Sigmoid colon (tissue), 7 donors: ENCODE measurements around the gene MMP20. TPM values are rescaled to one million over a fixed set of nuclear protein-coding genes. Genes with fewer than 3 reads are reported as not detected.

Source experiments
- DNase-seq: peaks from one replicate; pipeline ENCODE4 v3.0.0-alpha.2; 2019
- H3K27ac ChIP-seq, 4 donors: fragments of 200-600 bp; sonication (generic); one replicate each; pipeline ENCODE4 v1.5.1; 2016 to 2019; ENCODE audit warnings: mild to moderate bottlenecking in 1 of 4
- H3K27me3 ChIP-seq, 3 donors: fragments of 200-600 bp; sonication (generic); one replicate each; pipeline ENCODE4 v1.5.1; 2019; ENCODE audit warnings: mild to moderate bottlenecking in 1 of 3
- H3K36me3 ChIP-seq, 4 donors: fragments of 200-600 bp; sonication (generic); one replicate each; pipeline ENCODE4 v1.5.1; 2016 to 2019
- H3K4me1 ChIP-seq, 4 donors: fragments of 200-600 bp; sonication (generic); one replicate each; pipeline ENCODE4 v1.5.1; 2017 to 2019
- H3K4me3 ChIP-seq, 4 donors: fragments of 200-600 bp; sonication (generic); one replicate each; pipeline ENCODE4 v1.5.1; 2017 to 2019; ENCODE audit warnings: mild to moderate bottlenecking in 2 of 4, moderate library complexity in 1 of 4
- H3K9me3 ChIP-seq, 4 donors: fragments of 200-600 bp in 3 of 4; sonication (generic) in 3 of 4; one replicate each; pipeline versions ENCODE4 v1.5.1 to v1.6.1; 2013 to 2019
- EP300 ChIP-seq, 4 donors: sonication (generic); formaldehyde crosslinking; IDR thresholded peaks; one replicate each; pipeline ENCODE4 v1.6.1; 2017; ENCODE audit warnings: antibody characterized with exemption in 4 of 4
- POLR2A ChIP-seq, 2 donors: fragments of 450-650 bp; IDR thresholded peaks; one replicate each; pipeline ENCODE4 v1.6.1; 2016; ENCODE audit warnings: antibody characterized with exemption in 2 of 2, mild to moderate bottlenecking in 2 of 2, moderate library complexity in 2 of 2
- POLR2AphosphoS5 ChIP-seq, 4 donors: sonication (generic); formaldehyde crosslinking; IDR thresholded peaks; one replicate each; pipeline ENCODE4 v1.6.1; 2017; ENCODE audit warnings: antibody characterized with exemption in 4 of 4
- WGBS, 2 donors: extraction: QIAGEN DNeasy Blood & Tissue Kit; methylation state at CpG; one replicate each; pipeline ENCODE4 v1.1.7; 2013; 5-methylcytosine and 5-hydroxymethylcytosine counted together
- intact Hi-C: fragments of 100-400 bp; cut with DNase I; formaldehyde crosslinking; loops from one replicate; pipeline ENCODE4 v1.15.1; 2023
- polyA plus RNA-seq, 3 donors: library from polyadenylated mRNA; stranded (reverse); fragments of 200-250 nt; gene quantifications; one replicate each; pipeline ENCODE4 v1.2.3, GENCODE V29; 2013
- total RNA-seq, 4 donors: library from RNA; depleted of rRNA; stranded (reverse); fragments of >200 nt; gene quantifications; one replicate each; pipeline ENCODE4 v1.1.0, GENCODE V29; 2016
- TF ChIP-seq, protein P1 (sequence below), 4 experiments: fragments of 450-650 bp in 3 of 4; fragments of 200-600 bp in 1 of 4; IDR thresholded peaks; one replicate each; pipeline ENCODE4 v1.5.1; 2016 to 2019; ENCODE audit warnings: antibody characterized with exemption in 4 of 4, mild to moderate bottlenecking in 3 of 4, moderate library complexity in 2 of 4
- donor health status: healthy with polysubstance abuse.
- donor health status: Bipolar disorder and iron deficiency.
- donor health status: healthy.

The MMP20 gene
- total and polyA plus RNA-seq, 7 donors, result not detected

DNA sequence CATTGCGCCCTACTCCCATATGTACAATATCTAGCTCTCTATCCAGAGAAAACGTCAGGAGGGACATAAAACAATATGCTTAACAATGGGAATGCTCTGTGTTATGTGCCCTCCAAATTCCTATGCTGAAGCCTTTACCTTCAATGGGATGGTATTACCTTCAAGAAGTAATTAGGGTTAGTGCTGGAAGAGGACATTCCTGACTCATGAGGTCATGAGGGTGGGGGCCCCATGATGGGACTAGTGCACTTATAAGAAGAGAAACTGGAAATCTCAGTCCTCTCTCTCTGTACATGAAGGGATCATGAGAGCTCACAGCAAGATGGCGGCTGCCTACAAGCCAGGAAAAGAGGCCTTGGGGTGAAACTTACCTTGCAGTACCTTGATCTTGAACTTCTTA, 20.3 kb downstream of the MMP20 start:
- 89 to 90% methylated on average over 3 of the region's 3 CpGs for WGBS, 2 donors
- no peaks in the 10 kb centered on the region for H3K36me3 ChIP-seq
- H3K4me1 ChIP-seq, result peaks cover 0 to 13% (median 6%) of the 10 kb centered on the region in 4 donors
- H3K4me3 ChIP-seq, result no peak overlapping the region
- TF ChIP-seq, protein P1, sequence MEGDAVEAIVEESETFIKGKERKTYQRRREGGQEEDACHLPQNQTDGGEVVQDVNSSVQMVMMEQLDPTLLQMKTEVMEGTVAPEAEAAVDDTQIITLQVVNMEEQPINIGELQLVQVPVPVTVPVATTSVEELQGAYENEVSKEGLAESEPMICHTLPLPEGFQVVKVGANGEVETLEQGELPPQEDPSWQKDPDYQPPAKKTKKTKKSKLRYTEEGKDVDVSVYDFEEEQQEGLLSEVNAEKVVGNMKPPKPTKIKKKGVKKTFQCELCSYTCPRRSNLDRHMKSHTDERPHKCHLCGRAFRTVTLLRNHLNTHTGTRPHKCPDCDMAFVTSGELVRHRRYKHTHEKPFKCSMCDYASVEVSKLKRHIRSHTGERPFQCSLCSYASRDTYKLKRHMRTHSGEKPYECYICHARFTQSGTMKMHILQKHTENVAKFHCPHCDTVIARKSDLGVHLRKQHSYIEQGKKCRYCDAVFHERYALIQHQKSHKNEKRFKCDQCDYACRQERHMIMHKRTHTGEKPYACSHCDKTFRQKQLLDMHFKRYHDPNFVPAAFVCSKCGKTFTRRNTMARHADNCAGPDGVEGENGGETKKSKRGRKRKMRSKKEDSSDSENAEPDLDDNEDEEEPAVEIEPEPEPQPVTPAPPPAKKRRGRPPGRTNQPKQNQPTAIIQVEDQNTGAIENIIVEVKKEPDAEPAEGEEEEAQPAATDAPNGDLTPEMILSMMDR (IDR thresholded peaks at IDR 0.05), result no peak
- no peak for TF ChIP-seq POLR2AphosphoS5 (IDR thresholded peaks at IDR 0.05)
- no peak for TF ChIP-seq EP300 (IDR thresholded peaks at IDR 0.05)
- no peak for TF ChIP-seq POLR2A (IDR thresholded peaks at IDR 0.05)
- intact Hi-C loops, result no loop called here
- H3K9me3 ChIP-seq, result no peaks in the 10 kb centered on the region
- no peak for DNase-seq
- no peak overlapping the region for H3K27ac ChIP-seq
- no peaks in the 10 kb centered on the region for H3K27me3 ChIP-seq

DNA sequence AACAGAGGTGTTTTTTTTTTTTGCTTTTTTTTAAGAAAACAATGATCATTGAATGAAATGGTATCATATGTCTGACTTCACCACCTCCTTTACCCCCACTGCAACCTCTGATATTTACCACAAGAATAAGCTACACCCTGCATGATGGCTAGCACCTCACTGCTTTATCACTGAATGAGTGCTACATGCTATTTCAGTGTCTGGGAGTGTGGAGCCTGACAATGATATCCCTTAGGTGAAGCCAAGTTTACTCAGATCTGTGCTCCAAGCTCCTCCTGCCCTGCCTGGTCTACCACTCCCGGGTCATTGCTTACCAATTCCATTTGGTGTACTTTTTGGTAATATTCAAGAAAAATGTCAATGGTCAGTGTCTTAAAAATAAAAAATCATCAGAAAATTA, 21.1 kb downstream of the MMP20 start:
- no peaks in the 10 kb centered on the region for H3K9me3 ChIP-seq
- H3K36me3 ChIP-seq, result no peaks in the 10 kb centered on the region
- peak overlapping the region; percentile 45 to 65 (median 58) for H3K27ac ChIP-seq
- intact Hi-C loops, result no loop called here
- H3K4me3 ChIP-seq, result no peak overlapping the region
- no peak for DNase-seq
- H3K27me3 ChIP-seq, result no peaks in the 10 kb centered on the region
- H3K4me1 ChIP-seq, result peaks cover 0 to 19% (median 13%) of the 10 kb centered on the region in 4 donors
- TF ChIP-seq, protein P1 (IDR thresholded peaks at IDR 0.05), result no peak
- TF ChIP-seq POLR2AphosphoS5 (IDR thresholded peaks at IDR 0.05), result no peak
- no peak for TF ChIP-seq EP300 (IDR thresholded peaks at IDR 0.05)
- TF ChIP-seq POLR2A (IDR thresholded peaks at IDR 0.05), result no peak
- 95 to 98% methylated on average over 1 of the region's 1 CpG for WGBS, 2 donors

DNA sequence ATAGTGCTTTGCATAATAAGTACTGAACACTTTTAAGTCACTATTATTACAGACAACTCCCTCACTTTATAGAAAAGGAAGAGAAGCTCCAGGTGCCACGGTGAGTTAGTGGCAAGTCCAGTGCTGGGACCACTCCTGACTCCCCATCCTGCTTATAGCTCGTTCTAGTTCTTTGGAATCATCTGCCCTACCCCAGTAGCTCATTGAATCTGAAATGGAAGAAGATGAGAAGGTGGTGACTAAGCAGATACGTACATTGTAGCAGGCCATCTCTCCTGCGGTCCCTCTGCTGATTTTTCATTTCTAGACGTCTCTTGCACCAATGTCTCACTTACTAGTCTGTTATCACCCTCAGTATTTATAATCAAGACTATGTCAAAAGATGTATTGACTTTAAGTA, 21.6 kb downstream of the MMP20 start:
- no peaks in the 10 kb centered on the region for H3K27me3 ChIP-seq
- no peaks in the 10 kb centered on the region for H3K36me3 ChIP-seq
- no peaks in the 10 kb centered on the region for H3K9me3 ChIP-seq
- no peak overlapping the region for H3K4me3 ChIP-seq
- H3K27ac ChIP-seq, result peak overlapping the region; percentile 45 to 65 (median 58)
- H3K4me1 ChIP-seq, result peaks cover 0 to 19% (median 13%) of the 10 kb centered on the region in 4 donors
- no peak for DNase-seq
- intact Hi-C loops, result no loop called here
- TF ChIP-seq POLR2A (IDR thresholded peaks at IDR 0.05) (no peak), EP300 (IDR thresholded peaks at IDR 0.05) (no peak), POLR2AphosphoS5 (IDR thresholded peaks at IDR 0.05) (no peak)
- TF ChIP-seq, protein P1 (IDR thresholded peaks at IDR 0.05), result no peak
- 51 to 79% methylated on average over 5 of the region's 5 CpGs for WGBS, 2 donors

DNA sequence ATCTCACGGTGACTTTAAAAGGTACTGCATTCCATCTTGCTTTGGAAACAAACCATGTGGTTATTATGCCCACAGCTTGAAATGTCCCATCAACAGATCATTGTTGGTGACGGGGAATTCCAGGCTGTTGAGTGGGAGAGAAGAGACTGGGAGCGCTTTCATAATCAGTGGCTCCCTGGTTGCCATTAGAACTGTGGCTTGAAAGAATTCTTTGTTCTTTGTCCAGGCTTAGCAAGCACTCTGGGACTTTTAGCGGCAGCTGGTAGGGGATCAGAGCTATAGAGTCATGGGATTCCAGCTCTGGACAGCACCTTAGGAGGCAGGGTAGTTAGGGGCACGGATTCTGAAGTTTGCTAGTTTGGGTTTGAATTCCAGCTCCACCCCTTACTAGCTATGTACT, 22.0 kb downstream of the MMP20 start:
- TF ChIP-seq, protein P1 (IDR thresholded peaks at IDR 0.05), result no peak
- no peak for TF ChIP-seq EP300 (IDR thresholded peaks at IDR 0.05)
- no peak for TF ChIP-seq POLR2A (IDR thresholded peaks at IDR 0.05)
- TF ChIP-seq POLR2AphosphoS5 (IDR thresholded peaks at IDR 0.05), result peak in 3 of 4 donors; percentile 9 to 22 (median 12)
- intact Hi-C loops, result no loop called here
- no peaks in the 10 kb centered on the region for H3K36me3 ChIP-seq
- WGBS, 2 donors, result 28 to 66% methylated on average over 5 of the region's 5 CpGs
- no peak for DNase-seq
- no peak overlapping the region for H3K4me3 ChIP-seq
- H3K27me3 ChIP-seq, result no peaks in the 10 kb centered on the region
- H3K4me1 ChIP-seq, result peaks cover 0 to 19% (median 13%) of the 10 kb centered on the region in 4 donors
- no peaks in the 10 kb centered on the region for H3K9me3 ChIP-seq
- peak overlapping the region; percentile 45 to 65 (median 58) for H3K27ac ChIP-seq

DNA sequence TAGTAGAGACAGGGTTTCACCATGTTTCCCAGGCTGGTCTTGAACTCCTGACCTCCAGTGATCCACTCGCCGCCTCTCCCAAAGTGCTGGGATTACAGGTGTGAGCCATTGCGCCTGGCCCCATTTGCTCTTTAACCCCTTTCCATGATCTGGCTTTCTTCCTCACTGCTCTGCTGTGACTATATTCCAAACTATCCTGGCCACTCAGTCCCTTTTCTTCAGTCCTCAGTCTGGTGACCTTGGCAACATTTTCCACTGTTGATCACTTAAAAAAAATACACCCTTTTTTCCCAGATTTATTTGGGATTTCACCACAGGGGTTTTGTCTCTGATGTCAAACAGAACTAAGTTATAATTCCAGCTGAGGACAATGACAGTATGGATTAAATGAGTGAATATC, 24.5 kb downstream of the MMP20 start:
- WGBS, 2 donors, result 80 to 93% methylated on average over 3 of the region's 3 CpGs
- Histone ChIP-seq H3K36me3 (no peaks in the 10 kb centered on the region), H3K9me3 (no peaks in the 10 kb centered on the region), H3K4me1 (peaks cover 0 to 19% (median 13%) of the 10 kb centered on the region in 4 donors), H3K27me3 (no peaks in the 10 kb centered on the region), H3K4me3 (no peak overlapping the region), H3K27ac (peak overlapping the region in 2 of 4 donors; percentile 44 to 48)
- no peak for DNase-seq
- TF ChIP-seq POLR2AphosphoS5 (IDR thresholded peaks at IDR 0.05), result no peak
- TF ChIP-seq, protein P1 (IDR thresholded peaks at IDR 0.05), result no peak
- no peak for TF ChIP-seq POLR2A (IDR thresholded peaks at IDR 0.05)
- no peak for TF ChIP-seq EP300 (IDR thresholded peaks at IDR 0.05)
- intact Hi-C loops, result no loop called here
